Measurements from ENCODE around the gene EXOC6. TPM values are rescaled to one million over a fixed set of nuclear protein-coding genes. Genes with fewer than 3 reads are reported as not detected.

The EXOC6 gene
- total RNA-seq, 2 experiments from 2014 or later, result 8.0 to 9.4 TPM

GRCh38 chr10:92969151-92969550 lies 120.8 kb downstream of the EXOC6 start:
- no peaks in the 10 kb centered on the region for H3K4me1 ChIP-seq (ENCODE audit: insufficient read depth, low read length, poor library complexity, severe bottlenecking)
- no peaks in the 10 kb centered on the region for H3K79me2 ChIP-seq (ENCODE audit: insufficient read depth, low read depth, low read length)
- TF ChIP-seq CTCF (conservative IDR thresholded peaks at IDR 0.05; ENCODE audit: low read length) (no peak), EZH2phosphoT487 (IDR thresholded peaks at IDR 0.05; ENCODE audit: borderline replicate concordance, low read depth, low read length) (no peak)
- BruUV-seq (replicated peaks), result no TSS peak
- ChIA-PET POLR2A (interaction anchor here (0.6 to 0.7 kb wide), 2 partner anchors 763 to 843 kb away, joined by 3 to 4 read pairs; no protein-coding TSS in a partner anchor), CTCF (ENCODE audit: unreplicated experiment) (no interaction called here)
- H3K9me3 ChIP-seq (ENCODE audit: low read length), result no peaks in the 10 kb centered on the region
- no peak overlapping the region for H3K4me2 ChIP-seq (ENCODE audit: low read length)
- no peaks in the 10 kb centered on the region for H3K36me3 ChIP-seq (ENCODE audit: insufficient read depth, low read length)
- H2AFZ ChIP-seq (ENCODE audit: low read length), result no peak overlapping the region
- no peak for DNase-seq (ENCODE audit: low spot score)
- H3K4me3 ChIP-seq (ENCODE audit: low read depth, low read length, poor library complexity, severe bottlenecking), result no peak overlapping the region
- H3K27ac ChIP-seq (ENCODE audit: low read depth, low read length, poor library complexity, severe bottlenecking), result no peak overlapping the region
- no peaks in the 10 kb centered on the region for H3K9me2 ChIP-seq (ENCODE audit: insufficient read depth, low read length)
- no peaks in the 10 kb centered on the region for H4K20me1 ChIP-seq (ENCODE audit: insufficient read depth, low read length)
- intact Hi-C loops (cut with micrococcal nuclease; ENCODE audit: unreplicated experiment), result loop anchor here (10.0 kb wide), 1 partner anchor 386 kb away; no protein-coding TSS in a partner anchor

GRCh38 chr10:92970301-92971070 lies 122.2 kb downstream of the EXOC6 start:
- intact Hi-C loops (cut with micrococcal nuclease; ENCODE audit: unreplicated experiment), result no loop called here
- no TSS peak for BruUV-seq (replicated peaks)

More at GRCh38 chr10:92970301-92971070, 122.2 kb downstream of the EXOC6 start:
- TF ChIP-seq CTCF (conservative IDR thresholded peaks at IDR 0.05; ENCODE audit: low read length) (no peak), EZH2phosphoT487 (IDR thresholded peaks at IDR 0.05; ENCODE audit: borderline replicate concordance, low read depth, low read length) (no peak)
- CTCF ChIA-PET (ENCODE audit: unreplicated experiment), result no interaction called here
- Histone ChIP-seq H3K36me3 (ENCODE audit: insufficient read depth, low read length) (no peaks in the 10 kb centered on the region), H3K9me2 (ENCODE audit: insufficient read depth, low read length) (no peaks in the 10 kb centered on the region), H3K9me3 (ENCODE audit: low read length) (no peaks in the 10 kb centered on the region), H3K27ac (ENCODE audit: low read depth, low read length, poor library complexity, severe bottlenecking) (no peak overlapping the region), H2AFZ (ENCODE audit: low read length) (no peak overlapping the region), H3K79me2 (ENCODE audit: insufficient read depth, low read depth, low read length) (no peaks in the 10 kb centered on the region), H3K4me2 (ENCODE audit: low read length) (no peak overlapping the region), H4K20me1 (ENCODE audit: insufficient read depth, low read length) (no peaks in the 10 kb centered on the region), H3K4me1 (ENCODE audit: insufficient read depth, low read length, poor library complexity, severe bottlenecking) (no peaks in the 10 kb centered on the region), H3K4me3 (ENCODE audit: low read depth, low read length, poor library complexity, severe bottlenecking) (no peak overlapping the region)
- no peak for DNase-seq (ENCODE audit: low spot score)
- POLR2A ChIA-PET, result interaction anchor here (1.1 kb wide), 1 partner anchor 16 kb away, joined by 4 read pairs; no protein-coding TSS in a partner anchor
